ENCODE measurements around the gene AQP2. TPM values are rescaled to one million over a fixed set of nuclear protein-coding genes. Genes with fewer than 3 reads are reported as not detected.
A peak's percentile ranks its signal among the peaks of the same experiment; 100 is the strongest.

AQP2 gene
- total and polyA plus RNA-seq, 4 experiments from 2014 or later: not detected

DNA sequence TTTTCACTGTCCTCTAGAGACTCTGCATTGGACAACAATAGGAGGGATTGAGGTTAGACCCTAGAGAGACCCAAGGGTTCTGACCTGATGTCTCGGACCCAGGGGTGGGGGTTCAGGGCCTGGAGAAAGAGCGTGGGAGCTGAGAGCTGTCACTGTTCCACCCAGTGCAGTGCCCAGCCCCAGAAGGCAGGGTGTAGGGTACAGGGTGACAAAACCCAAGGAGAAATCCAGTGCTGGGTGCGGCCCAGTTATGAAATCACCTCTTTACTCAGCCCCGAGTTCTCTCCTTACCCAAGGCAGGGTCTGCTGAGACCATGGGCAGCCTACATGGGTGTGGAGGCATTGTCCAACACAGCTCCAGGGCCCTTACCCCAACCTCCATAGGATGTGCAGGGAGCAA lies 2.6 kb downstream of the AQP2 start:
- Histone ChIP-seq H3K27me3 (ENCODE audit: insufficient read depth, low read length) (peaks cover 5% of the 10 kb centered on the region), H3K9me3 (ENCODE audit: control insufficient read depth in 1 of 2, low read length in 2 of 2) (no peaks in the 10 kb centered on the region), H3K4me3 (ENCODE audit: low read length in 2 of 2) (no peak overlapping the region), H3K4me1 (ENCODE audit: insufficient read depth, low read length) (no peaks in the 10 kb centered on the region), H3K27ac (ENCODE audit: low read depth, low read length) (no peak overlapping the region), H3K36me3 (ENCODE audit: insufficient read depth, low read length) (no peaks in the 10 kb centered on the region)
- intact Hi-C loops (cut with micrococcal nuclease): no loop called here
- DNase-seq: no peak
- peaks cover 0 to 2% (median 0%) of the 10 kb centered on the region in 4 donors for H3K4me1 Mint-ChIP-seq
- POLR2A ChIA-PET (ENCODE audit: partially characterized antibody): no interaction called here
- no peak overlapping the region for H3K4me3 Mint-ChIP-seq
- no peaks in the 10 kb centered on the region for H3K36me3 Mint-ChIP-seq
- no peaks in the 10 kb centered on the region for H3K9me3 Mint-ChIP-seq
- H3K27ac Mint-ChIP-seq: no peak overlapping the region
- peaks cover 28 to 38% of the 10 kb centered on the region in 2 donors for H3K27me3 Mint-ChIP-seq
- CTCF ChIA-PET (ENCODE audit: partially characterized antibody): interaction anchor here (1.3 kb wide), 1 partner anchor 8 kb away, joined by 3 read pairs; no protein-coding TSS in a partner anchor

DNA sequence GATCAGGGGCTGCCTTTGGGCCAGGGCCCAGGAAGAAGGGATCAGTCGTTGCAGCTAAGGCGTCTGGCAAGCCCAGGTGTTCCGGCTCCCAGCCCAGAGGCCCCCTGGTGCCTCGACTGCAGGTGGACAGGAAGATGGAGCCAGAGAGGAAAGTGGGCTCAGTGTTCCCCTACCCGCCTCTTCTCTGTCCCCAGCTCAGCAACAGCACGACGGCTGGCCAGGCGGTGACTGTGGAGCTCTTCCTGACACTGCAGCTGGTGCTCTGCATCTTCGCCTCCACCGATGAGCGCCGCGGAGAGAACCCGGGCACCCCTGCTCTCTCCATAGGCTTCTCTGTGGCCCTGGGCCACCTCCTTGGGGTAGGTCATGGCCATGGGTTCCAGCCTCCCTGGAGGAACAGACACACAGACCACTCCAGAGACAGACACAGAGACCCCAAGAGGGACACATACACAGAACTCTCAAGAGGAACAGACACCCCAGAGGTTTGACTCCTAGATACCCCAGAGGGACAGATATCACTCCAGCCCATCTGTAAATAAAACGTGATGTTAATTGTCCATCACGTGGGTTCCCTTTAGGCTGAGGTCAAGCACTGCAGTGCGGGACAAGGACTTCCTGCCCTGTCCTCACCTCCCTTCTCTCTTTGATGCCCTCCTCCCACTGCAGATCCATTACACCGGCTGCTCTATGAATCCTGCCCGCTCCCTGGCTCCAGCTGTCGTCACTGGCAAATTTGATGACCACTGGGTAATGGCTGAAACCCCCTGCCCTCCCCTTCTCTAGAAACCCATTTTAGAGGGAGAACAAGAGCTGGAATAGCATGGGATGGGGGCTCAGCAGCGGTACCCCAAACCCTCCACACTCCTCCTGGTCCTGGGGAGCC lies 3.7 kb downstream of the AQP2 start:
- no peak overlapping the region for H3K27ac Mint-ChIP-seq
- intact Hi-C loops (cut with micrococcal nuclease): no loop called here
- POLR2A ChIA-PET (ENCODE audit: partially characterized antibody): no interaction called here
- DNase-seq: no peak
- no peaks in the 10 kb centered on the region for H3K9me3 Mint-ChIP-seq
- CTCF ChIA-PET (ENCODE audit: partially characterized antibody): interaction anchor here (1.3 to 2.7 kb wide), 3 partner anchors 9 to 13 kb away, joined by 3 to 9 read pairs (median 4); no protein-coding TSS in a partner anchor
- no peak overlapping the region for H3K4me3 Mint-ChIP-seq
- Histone ChIP-seq H3K36me3 (ENCODE audit: insufficient read depth, low read length) (no peaks in the 10 kb centered on the region), H3K4me3 (ENCODE audit: low read length in 2 of 2) (no peak overlapping the region), H3K27ac (ENCODE audit: low read depth, low read length) (no peak overlapping the region), H3K27me3 (ENCODE audit: insufficient read depth, low read length) (peaks cover 9% of the 10 kb centered on the region), H3K4me1 (ENCODE audit: insufficient read depth, low read length) (no peaks in the 10 kb centered on the region), H3K9me3 (ENCODE audit: control insufficient read depth in 1 of 2, low read length in 2 of 2) (no peaks in the 10 kb centered on the region)
- peaks cover 0 to 2% (median 0%) of the 10 kb centered on the region in 4 donors for H3K4me1 Mint-ChIP-seq
- H3K27me3 Mint-ChIP-seq: peaks cover 38 to 48% of the 10 kb centered on the region in 2 donors
- no peaks in the 10 kb centered on the region for H3K36me3 Mint-ChIP-seq

DNA sequence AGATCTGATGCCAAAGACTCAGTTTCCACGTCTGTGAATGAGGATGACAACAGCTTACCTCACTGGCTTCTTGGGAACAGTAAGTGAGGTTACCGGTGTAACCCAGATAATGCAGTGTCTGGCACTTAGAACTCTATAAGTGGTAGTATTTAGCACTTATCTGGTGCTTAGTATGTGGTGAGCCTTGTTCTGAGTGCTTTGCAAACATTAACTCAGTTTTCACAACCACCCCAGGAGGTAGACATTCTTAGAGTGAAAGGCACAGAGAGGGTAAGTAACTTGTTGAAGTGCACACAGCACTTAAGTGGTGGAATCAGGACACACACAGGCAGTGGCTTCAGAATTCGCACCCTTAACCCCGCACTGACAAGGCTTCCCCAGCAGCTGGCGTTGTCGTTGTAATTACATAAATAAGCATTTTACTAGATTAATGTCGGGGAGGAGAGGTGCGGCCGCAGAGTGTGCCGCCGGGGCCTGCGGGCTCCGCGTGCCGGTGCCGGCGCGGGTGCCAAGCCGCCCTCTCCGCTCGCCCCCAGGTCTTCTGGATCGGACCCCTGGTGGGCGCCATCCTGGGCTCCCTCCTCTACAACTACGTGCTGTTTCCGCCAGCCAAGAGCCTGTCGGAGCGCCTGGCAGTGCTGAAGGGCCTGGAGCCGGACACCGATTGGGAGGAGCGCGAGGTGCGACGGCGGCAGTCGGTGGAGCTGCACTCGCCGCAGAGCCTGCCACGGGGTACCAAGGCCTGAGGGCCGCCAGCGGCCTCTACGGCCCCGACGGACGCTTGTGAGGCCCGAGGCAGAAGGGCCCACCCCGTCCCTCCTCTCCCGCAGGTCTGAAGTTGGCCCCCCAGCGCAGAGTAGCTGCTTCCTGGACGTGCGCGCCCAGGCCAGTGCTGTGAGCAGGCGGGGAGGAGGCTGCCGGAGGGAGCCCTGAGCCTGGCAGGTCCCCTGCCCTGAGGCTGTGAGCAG lies 4.6 kb downstream of the AQP2 start:
- POLR2A ChIA-PET (ENCODE audit: partially characterized antibody): no interaction called here

DNA sequence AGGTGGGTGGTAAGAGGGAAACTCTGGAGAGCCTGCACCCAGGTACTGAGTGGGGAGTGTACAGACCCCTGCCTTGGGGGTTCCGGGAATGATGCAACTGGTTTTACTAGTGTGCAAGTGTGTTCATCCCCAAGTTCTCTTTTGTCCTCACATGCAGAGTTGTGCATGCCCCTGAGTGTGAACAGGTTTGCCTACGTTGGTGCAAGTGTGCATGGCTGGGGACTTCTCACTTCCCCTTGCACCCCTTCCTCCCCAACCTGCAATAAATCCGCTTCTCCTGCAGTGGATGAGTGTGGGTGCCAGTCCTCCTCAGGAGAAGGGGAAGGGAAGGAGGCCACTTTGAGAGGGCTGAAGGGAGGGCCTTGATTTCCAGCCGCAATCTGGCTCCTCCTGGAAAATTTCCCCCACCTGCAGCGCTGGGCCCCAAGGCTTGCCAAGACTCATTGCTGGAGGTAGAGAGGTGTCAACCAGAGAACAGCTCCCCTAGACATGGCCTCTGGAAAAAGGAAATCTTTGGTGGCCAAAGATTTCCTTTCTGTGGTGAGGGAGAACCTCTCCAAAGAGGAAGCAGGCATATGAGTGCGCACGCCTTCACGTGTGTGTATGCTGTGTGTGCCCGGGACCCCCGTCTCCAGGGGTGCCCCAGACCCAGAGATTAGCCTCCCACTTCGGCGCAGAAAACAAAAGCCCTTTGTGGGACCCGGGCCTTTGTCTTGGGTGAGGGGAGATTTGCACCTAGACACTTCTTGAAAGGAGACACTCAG lies 5.5 kb downstream of the AQP2 start:
- intact Hi-C loops (cut with micrococcal nuclease): no loop called here
- Mint-ChIP-seq H3K4me3 (no peak overlapping the region), H3K4me1 (peaks cover 6 to 10% (median 7%) of the 10 kb centered on the region in 4 donors), H3K9me3 (no peaks in the 10 kb centered on the region), H3K27ac (no peak overlapping the region), H3K36me3 (peaks cover 0 to 5% of the 10 kb centered on the region in 2 donors), H3K27me3 (peaks cover 49 to 62% of the 10 kb centered on the region in 2 donors)
- Histone ChIP-seq H3K27ac (ENCODE audit: low read depth, low read length) (no peak overlapping the region), H3K4me3 (ENCODE audit: low read length in 2 of 2) (no peak overlapping the region), H3K27me3 (ENCODE audit: insufficient read depth, low read length) (peaks cover 20% of the 10 kb centered on the region), H3K36me3 (ENCODE audit: insufficient read depth, low read length) (no peaks in the 10 kb centered on the region), H3K4me1 (ENCODE audit: insufficient read depth, low read length) (no peaks in the 10 kb centered on the region), H3K9me3 (ENCODE audit: control insufficient read depth in 1 of 2, low read length in 2 of 2) (no peaks in the 10 kb centered on the region)
- CTCF ChIA-PET (ENCODE audit: partially characterized antibody): interaction anchor here (2.7 kb wide), 1 partner anchor 11 kb away, joined by 9 read pairs; no protein-coding TSS in a partner anchor
- no peak for DNase-seq
- POLR2A ChIA-PET (ENCODE audit: partially characterized antibody): no interaction called here

More for the DNA sequence above, 4.6 kb downstream of the AQP2 start:
- no peaks in the 10 kb centered on the region for H3K36me3 Mint-ChIP-seq
- no peak for DNase-seq
- no peak overlapping the region for H3K27ac ChIP-seq (ENCODE audit: low read depth, low read length)
- intact Hi-C loops (cut with micrococcal nuclease): no loop called here
- CTCF ChIA-PET (ENCODE audit: partially characterized antibody): interaction anchor here (1.5 to 2.7 kb wide), 2 partner anchors 10 to 12 kb away, joined by 4 to 9 read pairs; no protein-coding TSS in a partner anchor
- peaks cover 12% of the 10 kb centered on the region for H3K27me3 ChIP-seq (ENCODE audit: insufficient read depth, low read length)
- peaks cover 43 to 56% of the 10 kb centered on the region in 2 donors for H3K27me3 Mint-ChIP-seq
- H3K4me1 Mint-ChIP-seq: peaks cover 0 to 2% (median under 1%) of the 10 kb centered on the region in 4 donors
- H3K27ac Mint-ChIP-seq: no peak overlapping the region
- no peak overlapping the region for H3K4me3 ChIP-seq (ENCODE audit: low read length in 2 of 2)
- no peaks in the 10 kb centered on the region for H3K9me3 ChIP-seq (ENCODE audit: control insufficient read depth in 1 of 2, low read length in 2 of 2)
- H3K4me3 Mint-ChIP-seq: no peak overlapping the region
- no peaks in the 10 kb centered on the region for H3K9me3 Mint-ChIP-seq
- no peaks in the 10 kb centered on the region for H3K4me1 ChIP-seq (ENCODE audit: insufficient read depth, low read length)
- no peaks in the 10 kb centered on the region for H3K36me3 ChIP-seq (ENCODE audit: insufficient read depth, low read length)

DNA sequence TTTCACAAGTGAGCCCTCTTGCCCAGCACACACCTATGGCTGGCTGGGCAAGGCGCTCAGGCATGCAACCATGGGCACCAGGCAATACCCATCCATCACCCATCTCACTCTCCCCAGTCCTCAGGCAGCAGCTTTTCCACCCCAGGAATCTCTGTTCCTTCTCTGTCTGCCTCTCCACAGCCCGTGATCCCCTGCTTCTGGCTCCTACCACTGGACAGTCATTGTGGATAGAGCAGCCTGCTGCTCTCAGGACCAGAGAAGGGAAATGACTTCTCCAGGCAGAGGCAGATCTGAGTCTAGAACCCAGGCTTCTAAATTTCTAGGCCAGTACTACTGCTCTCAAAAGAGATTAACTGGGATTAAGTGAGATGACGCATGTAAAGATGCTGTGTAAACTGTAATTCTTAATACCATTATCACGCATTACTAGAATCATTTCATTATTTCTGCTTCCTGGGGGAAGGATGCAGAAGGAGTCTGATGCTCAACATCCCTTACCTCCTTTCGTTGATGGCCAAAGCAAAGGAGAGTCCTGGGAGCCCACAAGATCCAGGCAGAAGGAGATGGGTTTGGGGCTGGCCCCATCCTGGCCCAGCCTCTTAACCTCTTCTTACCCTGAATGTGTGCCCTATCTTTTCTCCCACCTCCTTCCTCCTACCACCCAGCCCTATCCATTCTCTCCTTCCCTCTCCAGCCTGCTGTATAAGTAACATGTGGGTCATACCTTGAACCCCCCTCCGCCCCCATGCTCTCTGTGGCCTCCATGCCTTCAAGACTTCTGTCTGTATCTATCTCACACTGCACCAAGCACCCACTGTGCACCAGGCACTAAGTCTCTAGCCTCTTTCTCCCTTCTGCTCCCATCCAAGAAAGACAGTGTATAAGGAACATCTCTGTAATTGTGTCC lies 6.4 kb downstream of the AQP2 start:
- Mint-ChIP-seq H3K4me1 (peaks cover 6 to 10% (median 7%) of the 10 kb centered on the region in 4 donors), H3K27me3 (peaks cover 51 to 60% of the 10 kb centered on the region in 2 donors), H3K9me3 (no peaks in the 10 kb centered on the region), H3K4me3 (no peak overlapping the region), H3K27ac (peak overlapping the region in 1 of 7 donors; percentile 10), H3K36me3 (peaks cover 0 to 5% of the 10 kb centered on the region in 2 donors)
- POLR2A ChIA-PET (ENCODE audit: partially characterized antibody): no interaction called here
- Histone ChIP-seq H3K27ac (ENCODE audit: low read depth, low read length) (no peak overlapping the region), H3K36me3 (ENCODE audit: insufficient read depth, low read length) (no peaks in the 10 kb centered on the region), H3K27me3 (ENCODE audit: insufficient read depth, low read length) (peaks cover 20% of the 10 kb centered on the region), H3K4me1 (ENCODE audit: insufficient read depth, low read length) (no peaks in the 10 kb centered on the region), H3K4me3 (ENCODE audit: low read length in 2 of 2) (no peak overlapping the region), H3K9me3 (ENCODE audit: control insufficient read depth in 1 of 2, low read length in 2 of 2) (no peaks in the 10 kb centered on the region)
- DNase-seq: no peak
- intact Hi-C loops (cut with micrococcal nuclease): no loop called here
- CTCF ChIA-PET (ENCODE audit: partially characterized antibody): interaction anchor here (2.7 to 3.3 kb wide), 3 partner anchors 11 kb away, joined by 9 to 31 read pairs (median 20); no protein-coding TSS in a partner anchor

DNA sequence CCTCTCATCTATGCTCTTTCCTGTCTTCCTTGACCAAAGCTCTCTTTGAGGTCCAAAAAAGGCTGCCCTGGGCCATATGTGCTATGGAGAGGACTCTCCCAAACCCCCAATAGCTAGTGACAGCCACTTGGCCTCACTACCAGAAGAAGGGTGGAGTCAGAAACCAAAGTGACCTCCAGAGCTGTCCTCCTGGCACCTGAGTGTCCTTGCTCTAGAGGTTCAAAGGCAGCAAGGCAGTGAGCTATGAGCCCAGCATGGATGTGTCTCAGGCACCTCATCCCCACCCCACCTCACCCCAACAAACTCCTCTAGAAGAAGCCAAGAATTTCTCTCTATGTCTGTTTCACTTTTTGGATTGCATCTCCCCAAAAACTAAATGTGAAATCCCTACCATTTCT lies 7.0 kb downstream of the AQP2 start:
- peaks cover 6 to 11% (median 7%) of the 10 kb centered on the region in 4 donors for H3K4me1 Mint-ChIP-seq
- H3K27ac Mint-ChIP-seq: no peak overlapping the region
- no peaks in the 10 kb centered on the region for H3K9me3 Mint-ChIP-seq
- ChIA-PET POLR2A (ENCODE audit: partially characterized antibody) (no interaction called here), CTCF (ENCODE audit: partially characterized antibody) (interaction anchor here (0.7 to 3.3 kb wide), 3 partner anchors 10 to 99 kb away, joined by 3 to 31 read pairs (median 20); no protein-coding TSS in a partner anchor)
- H3K36me3 Mint-ChIP-seq: peaks cover 0 to 5% of the 10 kb centered on the region in 2 donors
- Histone ChIP-seq H3K27me3 (ENCODE audit: insufficient read depth, low read length) (peaks cover 20% of the 10 kb centered on the region), H3K27ac (ENCODE audit: low read depth, low read length) (no peak overlapping the region), H3K4me1 (ENCODE audit: insufficient read depth, low read length) (no peaks in the 10 kb centered on the region), H3K4me3 (ENCODE audit: low read length in 2 of 2) (no peak overlapping the region), H3K9me3 (ENCODE audit: control insufficient read depth in 1 of 2, low read length in 2 of 2) (no peaks in the 10 kb centered on the region), H3K36me3 (ENCODE audit: insufficient read depth, low read length) (no peaks in the 10 kb centered on the region)
- intact Hi-C loops (cut with micrococcal nuclease): no loop called here
- peaks cover 52 to 62% of the 10 kb centered on the region in 2 donors for H3K27me3 Mint-ChIP-seq
- DNase-seq: no peak
- H3K4me3 Mint-ChIP-seq: no peak overlapping the region
